Measurements from ENCODE around the gene IL12A.

Gene IL12A

GRCh38 chr3:159988617-159989271 is at the start of gene IL12A:
Gene IL12A (plus strand): TSS chr3:159988835.
- DNase-seq = no peak

DNA sequence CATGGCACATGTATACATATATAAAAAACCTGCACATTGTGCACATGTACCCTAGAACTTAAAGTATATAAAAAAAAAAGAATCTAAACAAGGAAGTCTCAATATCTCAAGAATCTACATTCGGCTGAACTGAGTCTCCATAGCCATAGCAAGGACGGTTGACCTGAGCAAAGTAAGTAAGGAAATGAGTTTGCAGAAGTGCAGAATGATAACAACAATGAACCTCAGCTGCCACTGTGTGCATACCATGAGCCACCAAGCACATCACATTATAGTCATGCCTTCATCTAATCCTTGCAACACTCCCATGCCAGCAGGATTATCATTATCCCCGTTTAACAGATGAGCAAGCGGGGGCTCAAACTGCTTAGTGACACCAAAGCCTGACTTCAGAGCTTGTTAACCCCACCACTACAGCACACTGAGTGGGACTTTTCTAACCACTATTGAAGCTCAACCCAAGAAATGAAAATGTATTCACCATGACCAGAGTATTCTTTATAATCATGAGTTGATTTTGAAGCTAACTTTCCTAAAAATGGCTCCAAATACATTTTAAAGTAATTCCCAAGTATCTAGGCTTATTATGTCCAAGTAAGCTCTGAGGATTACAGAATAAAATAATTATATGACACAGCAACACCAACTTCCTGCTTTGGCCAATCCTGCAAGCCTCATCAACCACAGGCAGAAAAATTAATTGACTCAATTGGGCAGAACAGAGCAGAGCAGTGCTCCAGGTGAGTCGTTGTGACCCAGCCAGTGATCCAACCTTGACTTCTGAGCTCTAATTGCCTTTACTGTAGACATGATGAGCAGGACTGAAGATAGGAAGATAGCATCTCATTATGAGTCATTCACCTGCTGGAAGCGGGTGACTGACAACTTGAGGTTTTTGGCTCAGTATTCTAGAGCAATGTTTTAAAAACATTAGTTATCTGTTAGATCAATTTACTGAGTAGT is 47.3 kb upstream of the IL12A start:
- no peak for DNase-seq

- DNase-seq = no peak
Observed at GRCh38 chr3:159944781-159945180, 43.9 kb upstream of the IL12A start.

- DNase-seq = no peak
Observed at GRCh38 chr3:159945930-159946329, 42.7 kb upstream of the IL12A start.

DNA sequence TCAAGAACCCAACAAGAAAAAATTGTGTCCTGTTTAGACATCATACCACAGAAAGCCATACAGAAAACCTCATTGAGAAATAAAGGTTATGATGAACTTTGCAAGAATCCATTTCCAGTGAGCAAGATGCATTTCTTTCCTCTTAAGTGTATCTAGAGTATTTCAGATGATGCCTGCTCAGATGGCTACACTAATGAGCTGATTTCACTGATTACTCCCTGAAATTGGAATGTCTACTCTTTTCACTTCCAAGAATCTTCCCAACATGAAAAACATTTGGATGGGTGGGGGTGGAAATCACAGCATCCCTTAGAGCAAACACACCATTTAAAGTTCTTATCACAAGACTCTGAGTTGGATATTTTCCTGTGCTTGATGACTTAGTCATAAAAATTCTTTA is 41.4 kb upstream of the IL12A start:
- no peak for DNase-seq

DNA sequence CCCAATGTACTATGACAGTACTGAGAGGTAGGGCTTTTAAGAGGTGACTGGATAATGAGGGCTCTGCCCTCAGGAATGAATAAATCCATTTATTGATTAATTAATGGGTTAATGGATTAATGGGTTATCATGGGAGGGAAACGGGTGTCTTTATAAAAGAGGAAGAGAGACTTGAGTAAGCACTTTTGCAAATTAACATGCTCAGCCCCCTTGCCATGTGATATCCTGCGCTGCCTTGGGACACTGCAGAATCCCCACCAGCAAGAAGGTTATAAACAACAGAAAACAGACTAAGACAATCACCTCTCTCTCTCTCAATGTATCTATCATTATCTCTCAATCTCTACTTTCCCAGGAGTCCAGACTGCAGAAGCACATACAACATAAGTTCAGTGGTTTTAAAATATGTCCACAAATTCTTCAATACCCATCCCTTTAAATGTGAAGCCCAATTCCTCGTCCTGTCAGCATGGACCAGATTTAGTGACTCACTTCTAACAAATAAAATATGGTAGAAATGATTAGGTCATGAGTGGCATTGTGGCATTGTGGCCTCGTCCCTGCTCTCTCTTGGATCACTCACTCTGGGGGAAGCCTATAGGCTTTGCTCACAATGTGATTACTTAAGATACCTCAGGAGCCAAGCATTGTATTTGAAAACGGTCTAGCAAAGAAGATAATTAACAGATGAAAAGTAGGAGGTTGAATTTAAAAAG is 40.0 kb upstream of the IL12A start:
- no peak for DNase-seq

DNA sequence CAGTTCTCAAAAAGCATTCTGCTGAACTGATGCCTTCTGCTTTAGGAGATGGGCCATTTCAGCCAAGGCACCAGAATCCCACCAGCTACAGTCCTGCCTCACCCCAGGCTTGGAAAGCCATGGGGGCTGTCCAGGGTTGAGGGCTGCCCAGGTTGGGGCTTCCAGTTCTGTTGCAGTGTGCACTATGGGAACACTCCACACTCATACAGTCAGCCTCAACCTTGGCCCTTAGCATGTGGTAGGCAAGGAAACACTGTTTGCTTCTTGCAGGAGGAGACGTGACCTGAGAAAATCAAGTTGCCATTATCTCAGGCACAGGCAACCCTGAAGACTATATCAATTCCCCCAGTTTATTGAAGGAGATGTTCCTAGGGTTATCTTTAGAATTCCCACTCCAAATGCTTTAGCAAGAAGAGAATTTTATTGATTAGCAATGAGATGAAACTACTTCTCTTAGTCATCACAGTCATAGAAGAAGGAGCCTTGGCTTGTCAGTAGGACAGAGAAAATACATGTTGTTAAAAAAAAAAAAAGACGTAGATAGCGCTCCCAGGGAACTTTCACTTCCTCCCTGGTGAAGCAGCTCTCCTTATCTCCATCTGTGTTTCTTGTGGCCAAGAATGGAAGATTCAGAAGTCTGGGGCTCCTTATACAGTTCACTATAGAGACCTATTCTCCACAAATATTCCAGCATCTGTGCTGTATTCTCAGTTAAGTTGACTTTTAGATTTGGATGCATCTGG is 38.3 kb upstream of the IL12A start:
- DNase-seq = no peak

DNA sequence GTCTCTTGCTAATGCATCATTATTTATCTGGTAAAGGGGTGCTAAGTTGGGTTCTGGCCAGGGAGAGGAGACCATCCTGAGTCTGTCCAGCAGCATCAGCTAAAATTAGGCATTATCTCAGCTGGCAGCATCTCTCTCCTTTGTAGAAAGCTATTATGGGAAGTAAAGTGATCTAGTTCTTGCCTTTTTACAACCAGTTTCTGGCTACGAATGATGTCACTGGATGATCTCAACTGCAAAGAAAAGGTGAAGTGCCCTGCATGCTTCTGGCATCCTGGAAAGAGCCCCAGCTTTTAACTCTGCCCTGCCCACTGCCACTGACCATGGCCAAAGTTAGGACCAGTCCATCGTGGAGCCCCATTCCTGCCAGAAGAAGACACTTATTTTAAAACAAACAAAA is 37.1 kb upstream of the IL12A start:
- DNase-seq = no peak

DNA sequence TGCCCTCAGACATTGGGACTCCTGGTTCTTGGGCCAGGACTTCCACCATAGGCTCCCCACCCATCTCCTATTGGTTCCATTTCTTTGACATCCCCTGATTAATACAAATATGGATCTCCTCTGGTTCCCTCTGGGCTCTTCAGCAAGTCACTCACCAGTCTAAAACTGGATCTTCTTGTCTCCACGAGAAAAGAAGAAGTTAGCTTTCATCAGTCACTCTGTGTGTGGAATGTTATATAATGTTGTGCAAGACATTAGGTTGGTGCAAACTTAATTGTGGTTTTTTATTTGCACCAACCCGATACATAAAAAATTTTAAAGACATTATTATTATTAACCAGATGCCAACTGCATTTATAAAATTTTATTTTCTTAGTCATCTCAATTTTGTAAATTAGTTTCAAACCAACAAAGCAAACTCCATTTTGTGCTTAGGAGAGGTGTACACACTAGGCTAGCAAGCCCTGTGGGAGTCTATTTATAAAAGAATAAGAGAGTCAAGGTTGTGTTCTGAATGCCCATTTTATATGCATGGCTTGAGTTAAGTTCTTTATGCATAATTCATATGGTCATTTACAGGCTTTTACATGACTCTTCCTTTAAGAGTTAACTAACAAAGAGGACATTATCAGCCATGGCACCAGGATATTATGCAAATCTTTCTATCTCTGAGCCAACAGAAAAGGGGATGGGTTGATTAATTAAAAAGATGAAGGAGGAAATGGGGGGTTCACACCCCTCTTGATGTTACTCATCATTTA is 35.1 kb upstream of the IL12A start:
- no peak for DNase-seq

GRCh38 chr3:159960188-159961148 is 28.2 kb upstream of the IL12A start:
- no peak for DNase-seq

DNA sequence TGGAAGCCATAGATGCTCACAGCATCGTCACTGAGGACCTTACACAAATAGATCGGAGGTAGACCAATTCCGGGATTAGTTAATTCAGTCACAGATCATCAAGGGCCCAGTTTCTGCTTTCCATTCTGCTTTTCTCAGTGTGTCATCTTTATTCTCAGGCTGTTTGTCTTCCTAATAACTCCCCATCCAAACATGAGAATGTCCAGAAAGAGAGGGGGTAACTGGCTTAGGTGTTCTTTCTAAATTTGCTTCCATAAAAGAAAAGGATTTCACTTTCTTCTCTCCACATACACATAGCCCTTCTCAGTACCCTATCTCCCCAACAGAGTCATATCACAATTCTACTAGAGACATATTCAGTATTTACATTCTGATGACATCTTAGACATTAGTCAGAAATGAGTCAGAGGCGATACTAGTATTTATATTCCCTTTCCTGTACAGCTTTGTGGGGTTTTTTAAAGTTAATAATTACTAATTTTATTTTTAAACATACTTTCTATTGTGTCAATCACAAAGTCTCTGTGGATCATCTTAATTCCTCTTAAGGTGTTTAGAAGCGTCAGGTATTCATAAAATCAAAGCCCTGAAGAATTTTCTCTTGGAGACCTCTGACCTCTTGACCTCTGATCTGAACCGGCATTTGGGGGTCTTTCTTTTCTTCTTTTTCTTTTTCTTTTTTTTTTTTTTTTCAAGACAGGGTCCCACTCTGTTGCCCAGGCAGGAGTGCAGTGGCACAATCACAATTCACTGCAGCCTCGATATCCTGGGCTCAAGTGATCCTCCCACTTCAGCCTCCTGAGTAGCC is 24.3 kb upstream of the IL12A start:
- DNase-seq = no peak

DNA sequence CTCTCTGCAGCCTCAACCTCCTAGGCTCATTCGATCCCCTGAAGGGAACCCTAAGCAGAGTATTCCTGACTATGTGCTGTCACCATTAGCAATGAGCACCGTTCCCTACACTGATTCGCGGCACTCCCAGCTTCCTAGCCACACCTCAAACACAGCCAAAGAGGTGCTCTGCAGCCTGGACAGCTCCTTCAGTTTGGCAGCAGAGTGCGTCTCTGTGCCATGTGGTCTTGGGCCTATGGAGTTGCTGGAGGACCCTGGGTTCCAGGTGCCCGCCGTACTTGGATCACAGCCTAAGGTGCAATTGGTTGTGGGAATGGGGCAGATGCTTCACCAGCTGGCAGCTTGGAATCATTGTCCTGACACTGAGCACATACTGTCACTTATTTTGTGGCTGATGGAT is 17.3 kb upstream of the IL12A start:
- DNase-seq = no peak

GRCh38 chr3:159977295-159977694 is 11.3 kb upstream of the IL12A start:
- DNase-seq = no peak

- DNase-seq = no peak
Observed at GRCh38 chr3:159978353-159978752, 10.3 kb upstream of the IL12A start.

GRCh38 chr3:159978918-159979703 is 9.5 kb upstream of the IL12A start:
- no peak for DNase-seq

GRCh38 chr3:159982442-159982974 is 6.1 kb upstream of the IL12A start:
- DNase-seq = no peak

DNA sequence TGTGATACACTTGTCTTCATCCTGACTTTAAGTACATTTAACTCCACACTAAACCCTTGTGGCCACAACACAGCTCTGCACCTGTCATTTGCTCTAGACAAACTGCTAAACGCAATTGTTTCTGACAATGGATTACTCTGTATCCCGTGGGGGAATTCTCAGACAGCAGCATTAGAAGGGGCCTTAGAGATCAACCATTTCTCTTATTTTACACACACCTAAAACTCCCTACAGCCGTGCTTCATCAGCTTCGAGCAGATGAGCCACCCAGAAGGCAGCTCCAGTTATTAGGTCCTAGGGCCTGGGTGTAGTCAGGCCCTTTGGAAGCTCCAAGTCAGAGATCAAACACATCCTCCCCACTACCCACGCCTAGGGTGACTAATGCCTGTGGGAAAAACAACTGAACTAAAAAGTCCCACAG is 1.3 kb upstream of the IL12A start:
- no peak for DNase-seq

- DNase-seq = no peak
Observed at GRCh38 chr3:159989973-159990846, 1.6 kb downstream of the IL12A start.

Measured in NCI-H187 treated with DMSO at 0.1 percent for 48 hours (cell line).